A549 (cell line): ENCODE data around the gene ABHD1. TPM values are rescaled to one million over a fixed set of nuclear protein-coding genes. Genes with fewer than 3 reads are reported as not detected.
A peak's percentile ranks its signal among the peaks of the same experiment; 100 is the strongest.

Experiments used
- ATAC-seq, 2 experiments: fragments of 200-7000 bp in 1 of 2; fragments of >200 bp in 1 of 2; cut with Nextera tagmentation in 1 of 2; cut with Tn5 transposase in 1 of 2; 3 replicates each; pipeline versions ENCODE4 v1.8.0 to v1.9.1; 2018 to 2020; ENCODE audit warnings: mild to moderate bottlenecking in 1 of 2, moderate library complexity in 1 of 2
- CTCF ChIA-PET: fragments of 300-600 bp; sonication (Branson Sonifier 250); formaldehyde crosslinking; extraction: SDS; loops from one replicate; lab custom pipeline; 2021; ENCODE audit warnings: antibody characterized with exemption, inconsistent platforms; lab: Yijun Ruan, JAX
- POLR2A ChIA-PET: fragments of 350-600 bp; formaldehyde crosslinking; extraction: SDS; loops from one replicate; lab custom pipeline; 2021; ENCODE audit warnings: antibody characterized with exemption, inconsistent platforms; lab: Yijun Ruan, JAX
- DNase-seq, 2 experiments: peaks; one replicate each; pipeline versions ENCODE4 v3.0.0 to v3.0.0-alpha.2; 2011 to 2016; ENCODE audit warnings: low read depth in 1 of 2, low spot score in 1 of 2
- FAIRE-seq: peaks from 2 replicates; lab custom pipeline; 2011; peaks lifted over from hg19 to GRCh38; lab: Jason Lieb, UNC
- H3K27ac ChIP-seq, 2 experiments: fragments of >200 bp; sonication (Bioruptor Twin); formaldehyde crosslinking; 3 replicates each; pipeline ENCODE4 v1.5.1; 2016 to 2017
- H3K4me1 ChIP-seq: fragments of >200 bp; sonication (Bioruptor Twin); formaldehyde crosslinking; 3 replicates; pipeline ENCODE4 v1.6.1; 2016
- H3K4me2 ChIP-seq: fragments of >200 bp; sonication (Bioruptor Twin); formaldehyde crosslinking; 3 replicates; pipeline ENCODE4 v1.6.1; 2016
- H3K4me3 ChIP-seq: fragments of >200 bp; sonication (Bioruptor Twin); formaldehyde crosslinking; 3 replicates; pipeline ENCODE4 v1.5.1; 2016
- H3K9me3 ChIP-seq: fragments of >200 bp; sonication (Bioruptor Twin); formaldehyde crosslinking; 3 replicates; pipeline ENCODE4 v1.6.1; 2016
- ATOH8 ChIP-seq: fragments of 250-450 bp; sonication (Bioruptor Pico); IDR thresholded peaks from 2 replicates; pipeline ENCODE4 v1.5.0; 2020; ENCODE audit warnings: low read depth, mild to moderate bottlenecking, moderate library complexity
- BCL3 ChIP-seq: fragments of >200 bp; sonication (Bioruptor Twin); formaldehyde crosslinking; IDR thresholded peaks from 3 replicates; pipeline ENCODE4 v1.6.1; 2016
- CBX2 ChIP-seq: fragments of 200-600 bp; sonication (generic); IDR thresholded peaks from 2 replicates; pipeline ENCODE4 v1.6.1; 2016; ENCODE audit warnings: low read depth, mild to moderate bottlenecking, borderline replicate concordance
- CBX8 ChIP-seq: fragments of 200-600 bp; sonication (generic); IDR thresholded peaks from 2 replicates; pipeline ENCODE4 v1.6.1; 2016
- CEBPB ChIP-seq, 2 experiments: fragments of >200 bp in 1 of 2; sonication (Bioruptor Twin) in 1 of 2; formaldehyde crosslinking in 1 of 2; IDR thresholded peaks; 2 replicates each; pipeline ENCODE4 v1.6.1; 2012 to 2016
- EHF ChIP-seq: fragments of 250-450 bp; sonication (Bioruptor Pico); IDR thresholded peaks from 2 replicates; pipeline ENCODE4 v1.5.0; 2020; ENCODE audit warnings: mild to moderate bottlenecking
- FOSB ChIP-seq: fragments of 250-450 bp; sonication (Bioruptor Pico); IDR thresholded peaks from 2 replicates; pipeline ENCODE4 v1.5.0; 2020; ENCODE audit warnings: mild to moderate bottlenecking, moderate library complexity
- FOSL2 ChIP-seq, 2 experiments: fragments of 450-650 bp in 1 of 2; fragments of >200 bp in 1 of 2; sonication (Bioruptor Twin) in 1 of 2; formaldehyde crosslinking; IDR thresholded peaks; 2 replicates each; pipeline versions ENCODE4 v1.5.0 to v1.6.1; 2016 to 2020; ENCODE audit warnings: mild to moderate bottlenecking in 1 of 2, moderate library complexity in 1 of 2
- GATA3 ChIP-seq: IDR thresholded peaks from 2 replicates; pipeline ENCODE4 v1.6.1; 2012; ENCODE audit warnings: borderline replicate concordance
- HES2 ChIP-seq: fragments of >200 bp; sonication (Bioruptor Twin); formaldehyde crosslinking; IDR thresholded peaks from 2 replicates; pipeline ENCODE4 v1.6.1; 2016
- HMGXB4 ChIP-seq: fragments of 250-450 bp; sonication (Bioruptor Pico); IDR thresholded peaks from 2 replicates; pipeline ENCODE4 v1.5.0; 2021; ENCODE audit warnings: mild to moderate bottlenecking, moderate library complexity, borderline replicate concordance
- HOXB5 ChIP-seq: fragments of 250-450 bp; sonication (Bioruptor Pico); IDR thresholded peaks from 2 replicates; pipeline ENCODE4 v1.5.0; 2020; ENCODE audit warnings: mild to moderate bottlenecking, moderate library complexity
- JUN ChIP-seq, 2 experiments: fragments of >200 bp; sonication (Bioruptor Twin); formaldehyde crosslinking; IDR thresholded peaks; 2 replicates in 1 of 2; 3 replicates in 1 of 2; pipeline ENCODE4 v1.6.1; 2016 to 2017
- KDM1A ChIP-seq: fragments of 200-600 bp; sonication (generic); IDR thresholded peaks from 2 replicates; pipeline ENCODE4 v1.6.1; 2016; ENCODE audit warnings: low read depth, mild to moderate bottlenecking
- MAFK ChIP-seq: fragments of 450-650 bp; IDR thresholded peaks from 2 replicates; pipeline ENCODE4 v1.6.1; 2014; ENCODE audit not compliant: partially characterized antibody
- MAX ChIP-seq: IDR thresholded peaks from 2 replicates; pipeline ENCODE4 v1.6.1; 2012
- MAZ ChIP-seq: fragments of 150-350 bp; IDR thresholded peaks from 2 replicates; pipeline ENCODE4 v1.6.1; 2014; ENCODE audit warnings: antibody characterized with exemption, low read depth, low read length, borderline replicate concordance
- PBX3 ChIP-seq: IDR thresholded peaks from 2 replicates; pipeline ENCODE4 v1.6.1; 2012
- PHF8 ChIP-seq: fragments of 200-600 bp; sonication (generic); IDR thresholded peaks from 2 replicates; pipeline ENCODE4 v1.6.1; 2016; ENCODE audit warnings: low read depth, mild to moderate bottlenecking, antibody characterized with exemption, moderate library complexity, borderline replicate concordance
- POLR2AphosphoS2 ChIP-seq: conservative IDR thresholded peaks from 2 replicates; pipeline ENCODE4 v1.6.1; 2012; ENCODE audit warnings: low read length, improper control_type of control experiment, inconsistent platforms
- RAD21 ChIP-seq, 2 experiments: fragments of >200 bp in 1 of 2; sonication (Bioruptor Twin) in 1 of 2; formaldehyde crosslinking in 1 of 2; IDR thresholded peaks in 1 of 2; conservative IDR thresholded peaks in 1 of 2; 2 replicates in 1 of 2; 3 replicates in 1 of 2; pipeline ENCODE4 v1.6.1; 2012 to 2018; ENCODE audit warnings: inconsistent platforms in 1 of 2
- RARB ChIP-seq: fragments of 250-450 bp; sonication (Bioruptor Pico); IDR thresholded peaks from 2 replicates; pipeline ENCODE4 v1.8.0; 2021; ENCODE audit warnings: mild to moderate bottlenecking, moderate library complexity
- REST ChIP-seq: fragments of 200-600 bp; sonication (generic); IDR thresholded peaks from 2 replicates; pipeline ENCODE4 v1.6.1; 2016; ENCODE audit warnings: antibody characterized with exemption, mild to moderate bottlenecking, moderate library complexity
- RFX5 ChIP-seq: fragments of 450-650 bp; IDR thresholded peaks from 2 replicates; pipeline ENCODE4 v1.7.1; 2014; ENCODE audit warnings: antibody characterized with exemption, mild to moderate bottlenecking, moderate library complexity
- RNF2 ChIP-seq: fragments of 200-600 bp; sonication (generic); IDR thresholded peaks from 2 replicates; pipeline ENCODE4 v1.6.1; 2016; ENCODE audit warnings: low read depth, mild to moderate bottlenecking, antibody characterized with exemption, moderate library complexity, borderline replicate concordance
- SMC3 ChIP-seq: fragments of >200 bp; sonication (Bioruptor Twin); formaldehyde crosslinking; IDR thresholded peaks from 3 replicates; pipeline ENCODE4 v1.6.1; 2018; ENCODE audit warnings: inconsistent platforms
- SREBF2 ChIP-seq: fragments of 450-650 bp; IDR thresholded peaks from 2 replicates; pipeline ENCODE4 v1.6.1; 2014; ENCODE audit warnings: mild to moderate bottlenecking, moderate library complexity
- ZC3H11A ChIP-seq: fragments of 450-650 bp; IDR thresholded peaks from 2 replicates; pipeline ENCODE4 v1.6.1; 2014; ENCODE audit warnings: antibody characterized with exemption, mild to moderate bottlenecking
- ZFP36 ChIP-seq: fragments of 450-650 bp; IDR thresholded peaks from 2 replicates; pipeline ENCODE4 v1.6.1; 2014; ENCODE audit warnings: borderline replicate concordance; ENCODE audit not compliant: partially characterized antibody
- ZSCAN20 ChIP-seq: fragments of 250-450 bp; sonication (Bioruptor Pico); IDR thresholded peaks from 2 replicates; pipeline ENCODE4 v1.8.0; 2022; ENCODE audit warnings: mild to moderate bottlenecking, moderate library complexity
- WGBS: methylation state at CpG from one replicate; pipeline ENCODE4 v1.1.6; 2017; ENCODE audit errors: missing lambda C conversion rate; 5-methylcytosine and 5-hydroxymethylcytosine counted together
- polyA plus RNA-seq, 4 experiments: library from polyadenylated mRNA; depleted of rRNA in 3 of 4; stranded (reverse); fragments of >200 nt; fragmentation: RNase III in 1 of 4; extraction: RNeasy Plus Mini Kit Qiagen cat#74134 plus additional on column Dnase treatment in 1 of 4; gene quantifications; 2 replicates in 3 of 4; 3 replicates in 1 of 4; pipeline ENCODE4 v1.2.3, GENCODE V29; 2011 to 2017

ABHD1 gene
- polyA plus RNA-seq, 2 of the 4 experiments (the other 2 are of a cell fraction): 0.96 to 1.9 TPM

GRCh38 chr2:27086090-27086723 lies 37.4 kb upstream of the ABHD1 start:
- Histone ChIP-seq H3K4me1 (peaks cover 17% of the 10 kb centered on the region), H3K27ac (peak overlapping the region; percentile 90 to 91), H3K9me3 (no peaks in the 10 kb centered on the region), H3K4me3 (peak overlapping the region; percentile 70), H3K4me2 (peak overlapping the region; percentile 81)
- CTCF ChIA-PET: interaction anchor here (0.6 to 15.3 kb wide), 31 partner anchors 9 to 1376 kb away, joined by 3 to 253 read pairs (median 6); partner anchors contain the start of genes ABHD1, AGBL5 and OST4
- no peak for FAIRE-seq
- 2% methylated on average over 28 of the region's 81 CpGs for WGBS
- DNase-seq: peak; percentile 95 to 97
- ATAC-seq: peak; percentile 73 to 89
- POLR2A ChIA-PET: interaction anchor here (1.0 to 1.5 kb wide), 4 partner anchors 14 to 124 kb away, joined by 3 to 8 read pairs (median 5); partner anchors contain the start of genes AGBL5 and OST4
- no peak for TF ChIP-seq CBX8
- TF ChIP-seq BCL3: 0 out of 3 replicates have a peak, but pooled peaks have one; percentile 30
- no peak for TF ChIP-seq HES2
- peak; percentile 31 to 63; a peak in 4 of 5 replicates for TF ChIP-seq RAD21 (conservative IDR thresholded peaks at IDR 0.05 in 1 of 2, IDR thresholded peaks at IDR 0.05 in 1 of 2)
- TF ChIP-seq CBX2: no peak
- TF ChIP-seq RARB: no peak
- no peak for TF ChIP-seq HOXB5 (CRISPR knock-in tag)
- no peak for TF ChIP-seq REST
- peak; percentile 80 for TF ChIP-seq PHF8
- no peak for TF ChIP-seq HMGXB4 (CRISPR knock-in tag)
- TF ChIP-seq SMC3: peak; percentile 79
- no peak for TF ChIP-seq FOSB (CRISPR knock-in tag)
- no peak for TF ChIP-seq ZSCAN20
- no peak for TF ChIP-seq FOSL2 (IDR thresholded peaks at IDR 0.05)
- no peak for TF ChIP-seq FOSL2 (CRISPR knock-in tag; IDR thresholded peaks at IDR 0.05)
- TF ChIP-seq SREBF2: no peak
- peak; percentile 97 for TF ChIP-seq MAX
- no peak for TF ChIP-seq ZC3H11A
- peak in 1 of 2 experiments; percentile 53; a peak in 2 of 5 replicates for TF ChIP-seq JUN (IDR thresholded peaks at IDR 0.05)
- no peak for TF ChIP-seq RFX5
- TF ChIP-seq GATA3: no peak
- no peak for TF ChIP-seq KDM1A
- no peak for TF ChIP-seq POLR2AphosphoS2
- no peak for TF ChIP-seq ATOH8
- TF ChIP-seq EHF (CRISPR knock-in tag): no peak
- TF ChIP-seq ZFP36: no peak
- TF ChIP-seq CEBPB (IDR thresholded peaks at IDR 0.05): no peak
- TF ChIP-seq MAZ: 0 out of 2 replicates have a peak, but pooled peaks have one; percentile 78
- no peak for TF ChIP-seq MAFK
- no peak for TF ChIP-seq PBX3
- TF ChIP-seq RNF2: peak; percentile 33; the same call in 1 of the 2 replicates
